ENCODE measurements around the gene WWOX. TPM values are rescaled to one million over a fixed set of nuclear protein-coding genes. Genes with fewer than 3 reads are reported as not detected.

The WWOX gene
- total RNA-seq, 1 donor from 2014 or later, result 28.2 TPM

DNA sequence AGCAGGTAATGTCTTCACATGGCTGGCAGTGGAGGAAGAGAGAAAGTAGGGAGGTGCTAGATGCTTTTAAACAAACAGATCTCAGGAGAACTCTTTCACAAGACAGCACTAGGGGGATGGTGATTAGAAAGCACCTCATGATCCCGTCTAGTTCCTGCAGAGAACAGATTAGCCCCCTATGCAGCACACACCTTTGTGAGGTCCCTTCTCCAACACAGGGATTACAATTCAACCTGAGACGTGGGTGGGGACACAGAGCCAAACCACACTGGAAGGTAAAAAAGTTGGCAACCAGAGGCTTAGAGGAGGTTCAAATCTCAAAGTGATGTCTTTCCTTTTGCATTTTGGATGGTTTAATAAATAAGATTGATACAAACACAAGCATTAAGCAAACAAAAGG is 394.7 kb downstream of the WWOX start:
- Mint-ChIP-seq H3K27me3 (no peaks in the 10 kb centered on the region), H3K36me3 (no peaks in the 10 kb centered on the region), H3K27ac (no peak overlapping the region), H3K4me1 (ENCODE audit: unreplicated experiment) (peaks cover 8% of the 10 kb centered on the region), H3K9me3 (no peaks in the 10 kb centered on the region), H3K4me3 (no peak overlapping the region)
- TF ChIP-seq, protein P1, sequence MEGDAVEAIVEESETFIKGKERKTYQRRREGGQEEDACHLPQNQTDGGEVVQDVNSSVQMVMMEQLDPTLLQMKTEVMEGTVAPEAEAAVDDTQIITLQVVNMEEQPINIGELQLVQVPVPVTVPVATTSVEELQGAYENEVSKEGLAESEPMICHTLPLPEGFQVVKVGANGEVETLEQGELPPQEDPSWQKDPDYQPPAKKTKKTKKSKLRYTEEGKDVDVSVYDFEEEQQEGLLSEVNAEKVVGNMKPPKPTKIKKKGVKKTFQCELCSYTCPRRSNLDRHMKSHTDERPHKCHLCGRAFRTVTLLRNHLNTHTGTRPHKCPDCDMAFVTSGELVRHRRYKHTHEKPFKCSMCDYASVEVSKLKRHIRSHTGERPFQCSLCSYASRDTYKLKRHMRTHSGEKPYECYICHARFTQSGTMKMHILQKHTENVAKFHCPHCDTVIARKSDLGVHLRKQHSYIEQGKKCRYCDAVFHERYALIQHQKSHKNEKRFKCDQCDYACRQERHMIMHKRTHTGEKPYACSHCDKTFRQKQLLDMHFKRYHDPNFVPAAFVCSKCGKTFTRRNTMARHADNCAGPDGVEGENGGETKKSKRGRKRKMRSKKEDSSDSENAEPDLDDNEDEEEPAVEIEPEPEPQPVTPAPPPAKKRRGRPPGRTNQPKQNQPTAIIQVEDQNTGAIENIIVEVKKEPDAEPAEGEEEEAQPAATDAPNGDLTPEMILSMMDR (conservative IDR thresholded peaks at IDR 0.05), result no peak
- DNase-seq (ENCODE audit: extremely low spot score, unreplicated experiment), result no peak

DNA sequence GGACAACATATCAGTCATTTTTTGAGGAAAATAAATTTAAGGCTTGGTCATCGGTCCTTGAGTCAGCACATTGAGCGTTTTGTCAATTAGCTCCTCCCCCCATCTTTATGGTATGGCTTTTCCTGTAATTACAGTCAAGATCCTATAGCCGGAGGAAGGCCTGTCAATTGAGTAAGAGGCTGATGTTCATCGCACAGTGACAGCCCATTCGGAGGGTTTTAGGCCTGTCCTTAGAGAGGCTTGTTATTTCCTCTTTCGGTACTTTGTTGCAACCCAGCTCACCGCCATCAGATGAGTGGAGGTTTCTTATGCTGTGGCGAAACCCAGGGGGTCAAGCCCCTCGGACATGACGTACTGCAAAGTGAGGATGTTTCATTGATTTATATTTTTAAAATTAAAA is 395.2 kb downstream of the WWOX start:
- H3K4me1 Mint-ChIP-seq (ENCODE audit: unreplicated experiment), result peaks cover 3% of the 10 kb centered on the region
- H3K36me3 Mint-ChIP-seq, result no peaks in the 10 kb centered on the region
- H3K9me3 Mint-ChIP-seq, result no peaks in the 10 kb centered on the region
- TF ChIP-seq, protein P1 (conservative IDR thresholded peaks at IDR 0.05), result no peak
- no peak overlapping the region for H3K4me3 Mint-ChIP-seq
- no peaks in the 10 kb centered on the region for H3K27me3 Mint-ChIP-seq
- H3K27ac Mint-ChIP-seq, result no peak overlapping the region
- no peak for DNase-seq (ENCODE audit: extremely low spot score, unreplicated experiment)

DNA sequence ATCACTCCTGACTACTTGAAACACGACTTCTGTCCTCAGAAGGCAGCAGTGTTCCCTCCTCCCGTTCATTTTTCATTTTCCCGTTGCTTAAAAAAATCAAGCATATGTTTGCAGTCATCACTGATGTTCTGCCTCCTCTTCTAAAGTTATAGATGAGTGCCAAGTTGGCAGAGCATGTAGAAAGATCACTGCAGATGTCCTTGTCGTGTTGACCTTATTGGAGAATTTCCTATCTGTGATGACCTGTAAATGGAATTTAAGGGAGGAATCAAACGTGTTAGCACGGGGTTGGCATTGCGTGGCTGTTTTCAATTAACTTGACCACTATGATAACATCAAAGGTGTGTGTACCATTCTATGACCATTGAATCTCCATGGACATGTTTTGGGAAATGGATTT is 396.7 kb downstream of the WWOX start:
- H3K4me1 Mint-ChIP-seq (ENCODE audit: unreplicated experiment), result no peaks in the 10 kb centered on the region
- no peak for DNase-seq (ENCODE audit: extremely low spot score, unreplicated experiment)
- TF ChIP-seq, protein P1 (conservative IDR thresholded peaks at IDR 0.05), result no peak
- no peak overlapping the region for H3K27ac Mint-ChIP-seq
- no peaks in the 10 kb centered on the region for H3K36me3 Mint-ChIP-seq
- no peaks in the 10 kb centered on the region for H3K9me3 Mint-ChIP-seq
- H3K4me3 Mint-ChIP-seq, result no peak overlapping the region
- no peaks in the 10 kb centered on the region for H3K27me3 Mint-ChIP-seq

DNA sequence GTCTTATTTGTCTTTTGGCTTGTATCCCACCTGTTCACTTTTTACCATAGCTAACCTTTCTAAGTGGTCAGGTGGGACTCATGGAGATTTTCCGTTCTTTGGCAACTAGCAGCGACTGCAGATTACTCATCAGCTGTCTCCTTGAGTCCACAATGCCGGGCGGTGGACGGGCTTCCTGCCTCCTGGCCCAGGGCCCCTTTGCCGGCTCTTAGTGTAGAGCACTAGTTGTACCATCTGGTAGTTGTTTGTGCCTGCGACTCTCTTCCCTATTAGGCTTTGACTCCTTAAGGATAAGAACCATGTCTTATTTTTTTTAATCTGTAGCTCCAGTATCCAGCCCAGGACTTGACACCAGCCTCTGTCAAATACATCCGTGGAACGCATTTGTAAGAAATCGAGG is 399.9 kb downstream of the WWOX start:
- H3K27ac Mint-ChIP-seq, result no peak overlapping the region

DNA sequence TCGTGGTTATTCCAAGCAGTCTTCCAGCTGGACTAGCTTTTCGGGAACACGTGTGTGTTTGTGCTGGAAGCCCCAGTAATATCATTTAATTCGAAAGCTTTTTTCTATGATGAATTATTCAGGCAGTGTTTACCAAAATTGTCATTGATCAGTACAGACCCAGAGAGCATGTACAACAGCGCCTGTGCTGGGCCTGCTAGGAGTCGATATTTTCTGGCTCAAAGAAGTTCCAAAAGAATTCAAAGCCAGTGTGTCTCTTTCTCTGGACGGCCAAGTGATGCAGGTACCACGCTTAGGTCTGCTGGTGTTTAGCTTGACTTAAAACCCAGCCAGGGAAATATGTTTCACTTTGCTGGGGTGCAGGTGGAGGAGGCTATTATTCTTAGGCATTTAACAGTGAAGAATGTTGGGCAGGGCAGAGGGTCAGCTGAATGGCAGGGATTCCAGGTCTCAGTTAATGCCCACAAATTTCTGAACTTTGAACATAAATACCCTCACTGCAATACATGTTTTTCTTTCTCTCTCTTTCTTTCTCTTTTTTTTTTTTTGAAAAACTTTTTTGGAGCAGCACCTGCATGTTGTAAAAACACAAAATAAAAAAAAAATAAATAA is 401.3 kb downstream of the WWOX start:
- H3K27ac Mint-ChIP-seq, result no peak overlapping the region

More for the DNA sequence above, 399.9 kb downstream of the WWOX start:
- Mint-ChIP-seq H3K9me3 (no peaks in the 10 kb centered on the region), H3K4me3 (no peak overlapping the region), H3K36me3 (no peaks in the 10 kb centered on the region), H3K27me3 (no peaks in the 10 kb centered on the region), H3K4me1 (ENCODE audit: unreplicated experiment) (peaks cover 8% of the 10 kb centered on the region)
- no peak for DNase-seq (ENCODE audit: extremely low spot score, unreplicated experiment)
- TF ChIP-seq, protein P1 (conservative IDR thresholded peaks at IDR 0.05), result no peak

More for the DNA sequence above, 401.3 kb downstream of the WWOX start:
- TF ChIP-seq, protein P1 (conservative IDR thresholded peaks at IDR 0.05), result no peak
- no peaks in the 10 kb centered on the region for H3K27me3 Mint-ChIP-seq
- no peak overlapping the region for H3K4me3 Mint-ChIP-seq
- H3K4me1 Mint-ChIP-seq (ENCODE audit: unreplicated experiment), result peaks cover 18% of the 10 kb centered on the region
- no peaks in the 10 kb centered on the region for H3K9me3 Mint-ChIP-seq
- no peaks in the 10 kb centered on the region for H3K36me3 Mint-ChIP-seq
- DNase-seq (ENCODE audit: extremely low spot score, unreplicated experiment), result no peak
